ENCODE results near the gene GRAP2.

GRCh38 chr22:39908136-39908535 lies 7.3 kb downstream of the GRAP2 start:
- TF ChIP-seq CTCF (optimal IDR thresholded peaks at IDR 0.05 in 1 of 3, IDR thresholded peaks at IDR 0.05 in 1 of 3, conservative IDR thresholded peaks at IDR 0.05 in 1 of 3; ENCODE audit: extremely low read depth in 1 of 3, insufficient read depth in 2 of 3, low read length in 3 of 3), result no peak
- no peak for TF ChIP-seq EZH2 (IDR thresholded peaks at IDR 0.05; ENCODE audit: low read length)

Measured in keratinocyte (primary cell).